LNCaP clone FGC (cell line): Measurements from ENCODE around the gene PROKR1.
"Not testable (repeated sequence)": the region's sequence is repeated elsewhere in the genome, so short reads cannot be mapped to it uniquely, and the experiment has no call there.

Experiments used
- DNase-seq: peaks from one replicate; pipeline ENCODE4 v3.0.0-alpha.2; 2011; ENCODE audit warnings: low read depth
- H3K4me3 ChIP-seq: 2 replicates; pipeline ENCODE4 v1.5.1; 2011; ENCODE audit warnings: mild to moderate bottlenecking, low read depth, low read length, control low read depth
- CTCF ChIP-seq: IDR thresholded peaks from 2 replicates; pipeline ENCODE4 v1.5.1; 2012; ENCODE audit warnings: mild to moderate bottlenecking; ENCODE audit not compliant: control insufficient read depth, insufficient read depth; ENCODE audit errors: extremely low read depth

Gene PROKR1

GRCh38 chr2:68643011-68643873 lies at the start of gene PROKR1:
PROKR1 (plus strand) TSS chr2:68643579; CDS start chr2:68645822, 2,243 bp downstream.
- H3K4me3 ChIP-seq: peak within 1 kb of the TSS; percentile 41
- TF ChIP-seq CTCF: no peak
- no peak for DNase-seq

DNA sequence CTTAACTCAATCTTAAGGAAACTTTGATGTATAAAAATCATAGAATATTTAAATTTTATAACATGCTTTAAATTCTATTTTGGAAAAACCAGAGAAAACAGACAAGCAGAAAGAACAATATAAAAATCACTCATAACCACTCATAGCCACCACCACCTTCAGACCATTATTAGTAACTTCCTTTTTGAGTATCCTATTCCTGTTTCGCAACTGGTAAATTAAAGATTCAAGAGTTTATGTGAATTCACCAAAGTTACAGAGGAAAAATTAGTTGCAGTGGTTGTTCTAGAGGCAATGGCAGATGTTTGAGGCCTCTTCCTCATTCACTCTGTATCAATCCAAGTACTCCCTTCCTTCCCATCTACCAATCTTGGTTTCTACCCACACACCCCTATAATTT lies 49.3 kb upstream of the PROKR1 start:
- no peak for TF ChIP-seq CTCF
- DNase-seq: no peak
- no peak overlapping the region for H3K4me3 ChIP-seq

DNA sequence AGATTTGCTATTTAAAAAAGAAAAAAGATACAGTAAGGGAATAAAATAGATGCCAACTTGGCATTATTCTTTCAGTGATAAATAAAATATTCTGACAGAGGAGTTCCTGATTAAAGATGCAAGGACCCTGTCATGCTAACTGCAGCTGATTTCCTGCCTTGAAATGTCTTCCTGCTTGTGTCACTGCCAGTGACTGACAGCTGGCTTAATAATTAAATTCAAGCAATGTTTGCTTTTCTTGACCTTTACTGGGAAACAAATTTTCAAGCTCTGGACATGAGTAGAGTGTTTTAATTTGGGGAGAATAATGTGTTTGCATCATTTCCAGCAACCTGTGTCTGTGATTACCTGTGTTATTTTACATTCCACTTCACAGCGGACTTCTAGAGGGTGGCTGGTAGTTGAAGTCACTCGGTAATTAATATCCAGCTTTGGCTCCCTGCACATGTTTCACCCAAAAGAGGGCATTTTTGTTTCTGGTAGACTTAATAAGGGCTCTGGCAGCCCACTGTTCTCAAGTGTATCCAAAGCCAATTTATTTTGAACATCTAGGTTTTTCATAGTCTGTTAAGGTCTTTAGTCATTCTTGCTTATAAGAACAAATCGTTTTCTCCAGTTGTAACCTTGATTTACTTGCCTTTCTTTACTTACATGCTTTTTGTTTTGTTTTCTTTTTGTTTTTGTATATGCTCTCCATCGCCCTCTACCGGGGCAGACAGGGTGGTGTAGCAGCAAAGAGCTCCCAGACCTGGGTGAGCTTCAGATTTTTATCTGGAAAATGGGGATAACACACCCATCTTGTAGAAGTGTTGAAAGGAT lies 48.5 kb upstream of the PROKR1 start:
- peak; percentile 62 for TF ChIP-seq CTCF
- H3K4me3 ChIP-seq: no peak overlapping the region
- DNase-seq: no peak

DNA sequence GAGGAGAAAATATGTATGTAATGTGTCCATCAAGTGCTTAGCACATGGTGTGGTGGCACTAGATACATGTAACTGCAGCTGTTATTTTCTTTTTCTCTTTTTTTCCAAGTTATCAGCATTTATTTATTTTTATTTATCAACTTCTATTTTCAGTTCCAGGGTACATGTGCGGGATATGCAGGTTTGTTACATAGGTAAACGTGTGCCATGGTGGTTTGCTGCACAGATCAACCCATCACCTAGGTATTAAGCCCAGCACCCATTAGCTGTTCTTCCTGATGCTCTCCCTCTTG lies 47.9 kb upstream of the PROKR1 start:
- not testable (repeated sequence) for H3K4me3 ChIP-seq, DNase-seq

- not testable (repeated sequence) for DNase-seq
Observed at GRCh38 chr2:68600495-68600894, 42.9 kb upstream of the PROKR1 start.

DNA sequence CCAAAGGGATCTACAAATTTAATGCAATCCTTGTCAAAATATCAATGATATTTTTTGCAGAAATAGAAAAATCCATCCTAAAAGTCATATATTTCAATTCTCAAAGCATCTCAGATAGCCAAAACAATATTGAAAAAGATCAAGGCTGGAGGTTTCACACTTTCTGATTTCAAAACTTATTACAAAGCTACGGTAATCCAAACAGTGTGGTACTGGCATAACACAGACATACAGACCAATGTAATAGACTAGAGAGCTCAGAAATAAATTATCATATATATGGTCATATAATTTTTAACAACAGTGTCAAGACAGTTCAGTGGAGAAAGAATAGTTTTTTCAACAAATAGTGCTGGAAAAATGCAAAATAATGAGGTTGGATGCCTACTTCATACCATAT lies 40.3 kb upstream of the PROKR1 start:
- no peak for DNase-seq
- H3K4me3 ChIP-seq: no peak overlapping the region
- TF ChIP-seq CTCF: no peak

More at GRCh38 chr2:68600495-68600894, 42.9 kb upstream of the PROKR1 start:
- not testable (repeated sequence) for H3K4me3 ChIP-seq

DNA sequence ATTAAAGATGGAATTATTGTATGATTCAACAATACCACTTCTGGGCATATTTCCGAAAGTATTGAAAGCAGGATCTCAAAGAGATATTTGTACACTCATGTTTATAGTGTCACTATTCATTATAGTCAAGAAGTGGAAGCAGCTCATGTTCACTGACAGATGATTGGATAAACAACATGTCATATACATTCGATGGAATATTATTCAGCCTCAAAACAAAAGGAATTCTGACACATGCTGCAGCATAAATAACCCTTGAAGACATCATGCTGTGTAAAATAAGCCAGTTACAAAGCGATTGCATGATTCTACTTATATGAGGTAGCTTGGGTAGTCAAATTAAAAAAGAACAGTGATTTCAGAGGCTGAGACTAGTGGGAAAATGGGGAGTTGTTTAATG lies 39.3 kb upstream of the PROKR1 start:
- no peak for DNase-seq
- H3K4me3 ChIP-seq: no peak overlapping the region
- TF ChIP-seq CTCF: no peak
